Esophagus squamous epithelium (tissue), 4 donors: Measurements from ENCODE around the gene TSSK1B.

ENCODE experiments used
- POLR2A ChIP-seq, 4 donors: fragments of 450-650 bp; IDR thresholded peaks; one replicate each; pipeline ENCODE4 v1.6.1; 2017; ENCODE audit warnings: antibody characterized with exemption in 4 of 4, mild to moderate bottlenecking in 4 of 4, moderate library complexity in 3 of 4
- TF ChIP-seq, protein P1 (sequence below), 6 experiments: fragments of 450-650 bp in 4 of 6; fragments of 200-600 bp in 2 of 6; sonication (generic) in 2 of 6; IDR thresholded peaks; one replicate each; pipeline ENCODE4 v1.5.1; 2016 to 2019; ENCODE audit warnings: antibody characterized with exemption in 6 of 6, mild to moderate bottlenecking in 4 of 6, moderate library complexity in 4 of 6

DNA sequence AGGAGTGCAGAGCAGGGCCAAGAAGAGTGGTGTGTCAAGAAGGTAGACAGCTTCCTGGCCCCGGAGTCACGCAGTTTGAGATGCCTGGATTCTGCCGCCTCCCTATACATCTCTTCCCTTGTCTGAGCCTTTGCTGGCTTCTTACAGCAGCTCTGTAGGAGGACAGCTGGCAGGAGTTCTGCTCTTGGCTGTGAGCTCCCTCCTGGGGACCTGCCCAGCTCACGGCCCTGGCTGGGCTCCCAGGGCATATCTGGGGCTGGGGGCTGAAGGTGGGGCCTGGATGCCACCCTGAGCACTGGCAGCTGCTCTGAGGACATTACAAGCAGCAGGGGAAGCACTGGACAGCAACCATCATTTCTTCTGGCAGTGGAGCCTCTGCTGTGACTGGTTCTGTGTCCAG, 786 bp upstream of the TSSK1B start:
- TF ChIP-seq, protein P1, sequence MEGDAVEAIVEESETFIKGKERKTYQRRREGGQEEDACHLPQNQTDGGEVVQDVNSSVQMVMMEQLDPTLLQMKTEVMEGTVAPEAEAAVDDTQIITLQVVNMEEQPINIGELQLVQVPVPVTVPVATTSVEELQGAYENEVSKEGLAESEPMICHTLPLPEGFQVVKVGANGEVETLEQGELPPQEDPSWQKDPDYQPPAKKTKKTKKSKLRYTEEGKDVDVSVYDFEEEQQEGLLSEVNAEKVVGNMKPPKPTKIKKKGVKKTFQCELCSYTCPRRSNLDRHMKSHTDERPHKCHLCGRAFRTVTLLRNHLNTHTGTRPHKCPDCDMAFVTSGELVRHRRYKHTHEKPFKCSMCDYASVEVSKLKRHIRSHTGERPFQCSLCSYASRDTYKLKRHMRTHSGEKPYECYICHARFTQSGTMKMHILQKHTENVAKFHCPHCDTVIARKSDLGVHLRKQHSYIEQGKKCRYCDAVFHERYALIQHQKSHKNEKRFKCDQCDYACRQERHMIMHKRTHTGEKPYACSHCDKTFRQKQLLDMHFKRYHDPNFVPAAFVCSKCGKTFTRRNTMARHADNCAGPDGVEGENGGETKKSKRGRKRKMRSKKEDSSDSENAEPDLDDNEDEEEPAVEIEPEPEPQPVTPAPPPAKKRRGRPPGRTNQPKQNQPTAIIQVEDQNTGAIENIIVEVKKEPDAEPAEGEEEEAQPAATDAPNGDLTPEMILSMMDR (IDR thresholded peaks at IDR 0.05), result no peak
- TF ChIP-seq POLR2A (IDR thresholded peaks at IDR 0.05), result no peak
